Left cardiac atrium (tissue), 4 donors: ENCODE measurements around the gene TOMM40. TPM values are rescaled to one million over a fixed set of nuclear protein-coding genes. Genes with fewer than 3 reads are reported as not detected.
A peak's percentile ranks its signal among the peaks of the same experiment; 100 is the strongest.
"Not testable (repeated sequence)": the region's sequence is repeated elsewhere in the genome, so short reads cannot be mapped to it uniquely, and the experiment has no call there.

Experiments used
- ATAC-seq, 2 donors: fragments of 200-7000 bp; cut with Tn5 transposase; one replicate each; pipeline ENCODE4 v1.9.1; 2020; ENCODE audit warnings: mild to moderate bottlenecking in 2 of 2, moderate library complexity in 2 of 2
- DNase-seq: peaks from one replicate; pipeline ENCODE4 v3.0.0-alpha.2; 2020
- intact Hi-C, 2 donors: fragments of 100-400 bp; cut with DNase I; formaldehyde crosslinking; loops; one replicate each; pipeline versions ENCODE4 v1.14.1 to v1.15.1; 2022 to 2023
- long read RNA-seq: library from polyadenylated mRNA; unstranded; transcript quantifications from one replicate; pipeline ENCODE4 v2.0.0, GENCODE V29; 2021
- total RNA-seq, 2 donors: library from RNA; stranded (reverse); fragmentation: NEBNext Ultra II Directional; extraction: Animal tissue kit (Norgen Biotek cat#: 25700); gene quantifications; one replicate each; pipeline ENCODE4 v1.2.1, GENCODE V29; 2021
- donor health status: DM: no; HTN: yes; CAD: no.
- donor health status: DM: no; HTN: yes; CAD: no; lungs with severe emphysema.
- donor health status: DM: yes; HTN: yes; CAD: no.
- donor health status: Dilated cardiomyopathy.

Gene TOMM40
- total RNA-seq = 10 to 100 TPM; 43.0 to 63.1 TPM
- long read RNA-seq, transcript TOMM40-203 (9 exons, 1,725 nt) = minor isoform, 14 of 36 reads
- long read RNA-seq, transcript TOMM40-202 (10 exons, 1,709 nt) = major isoform, 16 of 36 reads
- long read RNA-seq, partial matches to known transcripts = 3 of 36 reads
- long read RNA-seq, other reads (novel, unspliced or antisense) = 1 of 36 reads

DNA sequence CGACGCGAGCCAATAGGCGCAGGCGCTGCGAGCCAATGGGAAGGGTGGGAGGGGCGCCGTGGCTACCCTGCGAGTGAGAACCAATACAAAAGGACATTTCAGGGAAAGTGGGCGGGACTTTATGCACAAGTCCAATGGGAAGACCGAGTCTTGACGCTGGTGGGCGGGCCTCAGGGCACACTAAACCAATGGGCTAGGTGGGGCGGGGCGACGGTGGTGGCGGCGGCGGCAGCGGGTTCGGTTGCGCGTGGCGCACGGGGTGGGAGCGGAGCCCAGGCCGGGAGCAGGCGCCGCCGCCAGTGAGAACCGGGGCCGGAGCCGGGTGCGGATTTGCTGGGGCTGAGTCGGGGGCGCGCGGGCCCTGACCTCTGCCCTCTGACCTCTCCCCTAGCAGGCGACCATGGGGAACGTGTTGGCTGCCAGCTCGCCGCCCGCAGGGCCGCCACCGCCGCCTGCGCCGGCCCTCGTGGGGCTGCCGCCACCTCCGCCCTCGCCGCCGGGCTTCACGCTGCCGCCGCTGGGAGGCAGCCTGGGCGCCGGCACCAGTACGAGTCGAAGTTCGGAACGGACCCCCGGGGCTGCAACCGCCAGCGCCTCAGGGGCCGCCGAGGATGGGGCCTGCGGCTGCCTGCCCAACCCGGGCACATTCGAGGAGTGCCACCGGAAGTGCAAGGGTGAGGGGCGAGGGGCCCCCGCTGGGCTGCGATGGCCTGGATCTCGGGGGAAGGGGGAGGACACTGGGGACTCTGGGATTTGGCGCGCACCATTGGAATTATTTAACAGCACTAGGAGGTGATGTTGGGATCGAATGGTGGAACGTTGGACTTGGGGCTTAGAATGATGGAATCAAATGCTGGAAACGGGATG, at the start of gene TOMM40:
Gene TOMM40 (plus strand): TSS at position 239 of the 867 bp plus-strand sequence. CDS start 162 bp downstream, at position 401.
- intact Hi-C loops = no loop called here
- DNase-seq (peak; percentile 100), ATAC-seq (no peak)

DNA sequence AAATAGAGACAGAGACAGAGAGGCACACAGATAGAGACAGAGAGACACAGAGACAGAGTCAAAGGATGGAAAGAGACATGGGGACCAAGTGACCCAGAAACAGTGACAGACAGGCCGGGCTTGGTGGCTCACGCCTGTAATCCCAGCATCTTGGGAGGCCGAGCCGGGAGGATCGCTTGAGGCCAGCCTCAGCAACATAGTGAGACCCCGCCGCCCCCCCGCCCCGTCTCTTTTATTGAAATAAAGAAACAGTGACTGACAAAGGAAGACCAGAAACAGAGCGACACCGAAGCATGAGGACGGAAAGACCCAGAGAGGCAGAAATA, 45.8 kb upstream of the TOMM40 start:
- intact Hi-C loops = loop anchor here in 1 of 2 donors (2.0 to 10.0 kb wide), 4 partner anchors 36 to 158 kb away; partner anchors contain the start of gene BCAM
- peak; percentile 60 for DNase-seq
- no peak for ATAC-seq

DNA sequence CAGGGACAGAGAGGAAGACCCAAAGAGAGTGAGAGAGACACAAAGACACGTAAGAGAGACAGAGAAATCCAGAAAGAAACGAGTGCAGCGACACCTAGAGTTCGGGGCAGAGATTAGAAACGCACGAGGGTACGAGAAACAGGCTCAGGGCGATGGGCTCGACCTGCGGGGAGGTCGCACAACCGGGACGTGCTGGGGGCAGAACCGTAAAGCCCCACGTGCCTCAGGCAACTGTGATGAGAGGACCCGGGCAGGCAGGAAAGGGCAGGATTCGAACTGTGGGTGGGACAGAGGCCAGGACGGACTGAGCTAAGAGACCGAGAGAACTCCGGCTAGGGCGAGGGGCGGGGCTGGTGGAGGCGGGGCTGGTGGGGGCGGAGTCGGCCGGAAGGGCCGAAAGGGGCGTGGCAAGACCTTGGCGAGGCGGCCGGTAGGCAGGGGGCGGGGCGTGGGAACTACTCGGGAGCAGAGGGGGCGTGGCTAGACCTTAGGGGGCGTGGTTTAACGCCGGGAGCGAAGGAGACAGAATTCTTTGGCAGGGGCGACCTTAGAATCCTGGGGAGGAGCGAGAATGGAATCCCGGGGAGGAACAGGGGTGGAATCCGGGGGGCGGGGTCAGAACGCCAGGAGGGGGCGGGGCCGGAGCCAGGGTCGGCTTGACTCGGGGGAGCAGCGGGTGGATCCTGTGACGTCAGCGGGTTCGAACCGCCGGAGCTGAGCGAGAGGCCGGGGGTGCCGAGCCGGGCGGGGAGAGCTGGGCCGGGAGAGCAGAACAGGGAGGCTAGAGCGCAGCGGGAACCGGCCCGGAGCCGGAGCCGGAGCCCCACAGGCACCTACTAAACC, 45.2 kb upstream of the TOMM40 start, which contains the start of gene NECTIN2:
Gene NECTIN2 (plus strand): TSS at position 686 of the 843 bp plus-strand sequence. CDS start 229 bp downstream, outside the sequence.
- ATAC-seq (peak; percentile 84 to 85), DNase-seq (peak; percentile 100)
- intact Hi-C loops = loop anchor here in 1 of 2 donors (2.0 to 10.0 kb wide), 4 partner anchors 37 to 159 kb away; partner anchors contain the start of gene BCAM

DNA sequence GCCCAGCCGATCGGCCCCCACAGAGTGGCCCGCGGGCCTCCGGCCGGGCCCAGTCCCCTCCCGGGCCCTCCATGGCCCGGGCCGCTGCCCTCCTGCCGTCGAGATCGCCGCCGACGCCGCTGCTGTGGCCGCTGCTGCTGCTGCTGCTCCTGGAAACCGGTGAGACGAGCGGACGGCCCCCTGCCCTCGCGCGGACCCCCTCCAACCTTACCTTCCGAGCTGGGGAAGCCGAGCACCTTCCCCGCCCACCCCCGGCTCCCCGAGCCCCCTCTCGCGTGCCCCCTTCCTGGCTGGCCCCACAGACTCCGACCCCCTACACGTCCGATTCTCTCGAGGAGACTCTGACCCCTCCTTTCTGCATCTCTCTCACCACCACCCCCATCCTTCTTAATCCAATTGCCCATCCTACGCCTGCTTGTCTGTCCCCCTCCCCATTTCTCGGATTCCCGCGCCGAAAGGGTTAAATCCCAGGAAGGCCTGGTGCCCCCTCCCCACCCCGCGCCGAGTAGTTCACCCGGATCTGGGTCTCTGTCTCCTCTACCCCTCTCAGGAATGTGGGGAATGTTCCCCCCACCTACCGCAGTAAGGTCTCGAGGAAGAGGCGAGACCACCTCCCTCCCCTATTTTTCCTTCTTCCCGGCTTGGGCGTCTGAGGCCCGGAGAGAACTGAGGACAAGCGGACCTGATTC, 44.5 kb upstream of the TOMM40 start:
- DNase-seq = peak; percentile 56
- ATAC-seq = no peak
- intact Hi-C loops = loop anchor here in 1 of 2 donors (5.0 to 10.0 kb wide), 2 partner anchors 122 to 159 kb away; no protein-coding TSS in a partner anchor

DNA sequence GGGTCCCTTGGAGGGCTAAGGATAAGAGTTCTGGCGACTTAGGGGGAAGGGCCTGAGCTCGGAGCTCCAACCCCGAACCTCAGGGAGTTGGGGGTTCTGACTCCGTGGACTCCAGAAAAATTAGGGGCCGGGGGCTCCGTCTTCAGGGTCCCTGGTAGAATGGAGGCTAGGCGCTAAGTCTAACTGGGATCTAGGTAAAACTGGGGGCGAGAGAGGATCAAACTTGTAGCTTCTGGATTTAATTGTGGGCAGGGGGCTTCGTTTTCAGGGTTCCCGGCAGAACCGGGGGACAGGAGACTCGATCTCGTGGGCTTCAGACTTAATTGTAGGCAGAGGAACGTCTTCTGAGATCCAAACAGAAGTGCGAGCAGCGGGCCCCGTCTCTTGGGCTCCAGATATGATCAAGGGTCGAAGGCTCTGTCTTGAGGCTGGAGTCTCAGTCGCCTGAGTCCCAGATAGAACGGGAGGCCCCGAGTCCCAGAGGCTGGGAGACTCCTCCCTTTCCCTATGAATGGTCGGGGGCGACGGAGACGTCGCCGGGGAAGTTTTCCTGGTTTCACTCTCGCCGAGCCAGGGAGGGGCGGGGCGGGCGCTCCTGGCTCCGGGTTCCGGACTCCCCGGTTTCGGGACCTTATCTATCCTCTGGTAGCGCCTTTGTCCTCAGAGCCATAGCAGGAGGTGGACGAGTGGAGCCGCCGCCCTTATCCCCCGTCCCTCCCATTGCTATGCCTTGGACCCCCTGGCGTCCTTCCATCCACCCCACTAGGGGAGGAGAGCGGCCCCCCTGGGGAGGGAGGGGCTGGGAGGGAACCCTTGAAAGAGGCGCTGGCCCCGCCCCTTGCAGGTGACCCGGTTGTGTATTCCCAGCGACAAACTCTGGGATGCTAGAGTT, 43.7 kb upstream of the TOMM40 start:
- ATAC-seq = peak; percentile 10 to 21
- intact Hi-C loops = loop anchor here in 1 of 2 donors (5.0 to 10.0 kb wide), 2 partner anchors 123 to 160 kb away; no protein-coding TSS in a partner anchor
- peak; percentile 88 for DNase-seq

DNA sequence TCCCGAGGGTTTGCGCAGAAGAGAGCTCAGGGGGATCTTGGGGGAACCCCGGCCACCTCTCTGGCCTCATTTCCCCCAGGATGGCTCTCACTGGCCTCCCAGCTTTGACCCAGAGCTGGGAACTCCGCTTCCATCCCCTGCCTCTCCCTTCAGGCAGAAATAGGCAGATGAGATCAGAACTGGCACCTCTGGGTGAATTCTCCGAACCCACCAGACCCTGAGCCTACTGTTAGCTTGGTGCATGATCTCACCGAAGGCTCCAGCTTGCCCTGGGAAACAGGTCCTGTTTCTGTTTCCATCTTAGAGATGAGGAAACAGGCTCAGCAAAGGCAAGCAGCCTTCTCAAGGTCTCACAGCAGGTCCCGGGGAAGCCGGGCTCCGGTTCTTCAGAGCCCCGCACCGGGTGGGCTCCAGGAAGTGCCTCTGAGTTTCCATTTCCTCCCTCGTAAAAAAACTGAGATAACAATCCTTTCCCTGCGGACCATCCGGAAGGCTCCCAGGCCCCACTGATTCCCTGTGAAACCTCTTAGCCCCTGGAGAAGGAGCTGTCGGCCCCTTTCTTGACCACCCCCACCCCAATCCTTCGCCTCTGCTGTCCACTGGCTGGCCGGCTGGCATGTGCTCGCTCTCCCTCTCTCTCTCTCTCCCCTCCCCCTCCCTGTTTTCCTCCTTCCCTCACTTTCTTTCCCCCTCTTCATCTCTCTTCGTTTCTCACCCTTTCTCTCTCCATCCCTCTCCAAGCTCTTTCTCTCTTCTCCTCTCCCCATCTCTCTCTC, 42.8 kb upstream of the TOMM40 start:
- intact Hi-C loops = loop anchor here in 1 of 2 donors (5.0 to 10.0 kb wide), 2 partner anchors 123 to 161 kb away; no protein-coding TSS in a partner anchor
- peak; percentile 56 for DNase-seq
- no peak for ATAC-seq

DNA sequence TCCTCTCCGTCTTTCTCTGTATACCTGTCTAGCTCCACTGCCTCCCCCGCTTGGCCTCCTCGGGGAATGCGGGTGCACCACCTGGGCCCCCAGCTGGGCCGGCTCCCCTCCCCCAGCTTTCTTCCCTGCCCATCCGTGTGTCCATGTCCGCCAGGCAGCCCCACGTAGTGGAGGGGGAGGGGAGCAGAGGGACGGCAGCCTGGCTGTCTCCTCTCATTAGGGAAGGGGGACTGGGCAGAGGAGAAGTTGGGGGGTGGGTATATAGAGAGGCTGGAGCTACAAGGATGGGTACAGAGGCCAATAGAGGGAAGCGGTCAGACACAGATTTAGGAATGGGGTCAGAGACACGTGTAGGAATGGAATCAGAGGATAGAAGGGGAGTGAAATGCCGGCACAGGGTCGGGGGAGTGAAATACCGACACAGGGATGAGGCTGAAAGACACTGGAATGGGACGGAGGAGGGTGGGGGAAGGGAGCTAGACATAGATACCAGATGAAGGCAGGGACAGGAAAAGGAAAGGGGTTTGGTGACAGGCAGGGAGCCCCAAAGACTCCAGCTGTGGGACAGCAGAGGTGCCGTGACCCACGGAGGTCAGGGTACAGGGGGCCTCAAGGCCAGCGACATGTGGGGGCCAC, 42.1 kb upstream of the TOMM40 start:
- DNase-seq = peak; percentile 50
- intact Hi-C loops = loop anchor here in 1 of 2 donors (5.0 to 10.0 kb wide), 2 partner anchors 124 to 162 kb away; no protein-coding TSS in a partner anchor
- ATAC-seq = no peak

DNA sequence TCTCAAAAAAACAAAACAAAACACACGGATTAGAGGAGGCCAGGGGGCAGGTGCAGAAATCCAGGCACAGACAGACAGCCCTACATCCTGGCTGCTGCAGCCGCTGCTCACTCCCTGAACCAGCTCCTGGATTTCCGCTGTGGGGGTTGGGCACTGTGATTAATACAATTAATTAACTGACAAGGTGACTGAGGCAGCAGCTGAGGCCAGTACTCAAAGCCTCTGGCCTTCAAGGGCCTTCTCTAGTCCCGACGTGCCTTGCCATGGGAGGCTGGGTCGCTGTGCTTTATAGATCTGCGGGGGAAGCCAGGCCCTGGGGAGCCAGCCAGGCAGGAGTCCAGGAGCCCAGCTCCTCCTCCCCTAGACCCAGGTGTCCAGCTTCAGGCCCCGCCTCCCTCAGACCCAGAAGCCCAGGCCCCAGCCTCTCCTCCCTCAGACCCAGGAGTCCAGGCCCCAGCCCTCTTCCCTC, 40.4 kb upstream of the TOMM40 start:
- DNase-seq (peak; percentile 40), ATAC-seq (no peak)
- intact Hi-C loops = no loop called here

DNA sequence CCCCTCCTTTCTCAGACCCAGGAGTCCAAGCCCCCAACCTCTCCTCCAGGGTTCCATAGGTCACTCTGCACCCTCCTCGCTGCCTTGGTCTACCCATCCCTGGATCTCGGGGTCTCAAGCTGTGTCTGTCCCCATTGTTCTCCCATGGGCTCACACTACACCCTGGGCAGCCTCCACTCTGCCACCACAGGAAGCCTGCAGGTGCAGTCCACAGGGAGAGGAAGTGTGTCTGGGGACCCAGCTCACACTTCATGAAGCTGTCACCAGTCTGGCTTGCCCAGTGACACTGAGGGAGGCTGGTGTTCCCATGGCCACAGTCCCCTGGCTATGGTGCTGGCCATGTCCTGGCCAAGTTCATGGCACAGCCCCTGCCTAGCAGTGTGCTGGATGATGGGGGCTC, 39.6 kb upstream of the TOMM40 start:
- intact Hi-C loops = no loop called here
- no peak for ATAC-seq
- DNase-seq = no peak

DNA sequence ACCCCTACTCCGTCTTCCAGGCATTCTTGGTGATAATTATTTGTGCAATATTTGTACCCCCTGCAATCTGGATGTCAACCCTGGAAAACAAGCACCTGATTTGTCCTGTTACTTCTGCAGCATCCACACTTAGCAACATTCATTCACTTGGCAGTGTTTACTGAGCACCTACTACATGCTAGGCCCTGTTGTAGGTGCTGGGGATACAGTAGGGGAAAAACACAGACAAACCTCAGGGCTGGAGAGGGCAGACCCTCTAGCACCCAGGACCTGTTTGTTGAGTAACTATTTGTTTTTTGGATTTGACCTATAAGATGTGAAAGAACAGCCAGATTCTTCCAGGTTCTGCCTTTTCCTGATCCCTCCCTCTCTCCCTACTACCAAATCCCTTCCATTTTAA, 35.4 kb upstream of the TOMM40 start:
- DNase-seq = no peak
- intact Hi-C loops = no loop called here
- no peak for ATAC-seq

DNA sequence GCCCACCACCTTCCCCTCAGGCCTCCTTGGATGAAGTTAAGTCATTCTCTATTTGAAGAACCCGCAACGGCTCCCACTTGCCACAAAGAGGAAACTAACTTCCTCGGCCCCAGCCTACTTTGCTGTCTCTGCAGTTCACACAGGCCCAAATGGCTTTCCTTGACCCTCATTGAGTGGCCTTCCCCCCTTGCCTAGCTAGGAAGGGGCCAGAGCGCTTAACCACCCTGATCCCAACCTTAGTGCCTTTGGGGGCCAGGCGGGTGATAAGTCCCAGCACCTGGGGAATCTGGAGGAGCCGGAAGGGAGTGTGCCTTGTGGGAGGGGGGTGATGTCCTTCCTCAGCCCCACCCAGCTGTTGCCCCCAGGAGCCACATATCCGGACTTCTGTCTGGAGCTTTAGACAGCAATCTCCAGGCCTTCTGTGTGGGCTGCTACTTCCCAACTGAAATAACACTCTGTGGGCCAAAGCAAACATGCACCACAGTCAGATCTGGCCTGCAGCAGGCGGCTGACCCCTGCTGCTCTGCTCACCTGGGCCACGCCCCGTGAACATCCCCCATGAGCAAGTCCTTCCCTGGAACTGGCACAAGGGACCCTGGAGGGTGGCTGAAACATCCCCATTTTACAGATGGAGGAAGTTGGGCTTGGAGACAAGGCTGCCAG, 34.5 kb upstream of the TOMM40 start:
- peak; percentile 30 to 67 for ATAC-seq
- intact Hi-C loops = no loop called here
- peak; percentile 51 for DNase-seq

DNA sequence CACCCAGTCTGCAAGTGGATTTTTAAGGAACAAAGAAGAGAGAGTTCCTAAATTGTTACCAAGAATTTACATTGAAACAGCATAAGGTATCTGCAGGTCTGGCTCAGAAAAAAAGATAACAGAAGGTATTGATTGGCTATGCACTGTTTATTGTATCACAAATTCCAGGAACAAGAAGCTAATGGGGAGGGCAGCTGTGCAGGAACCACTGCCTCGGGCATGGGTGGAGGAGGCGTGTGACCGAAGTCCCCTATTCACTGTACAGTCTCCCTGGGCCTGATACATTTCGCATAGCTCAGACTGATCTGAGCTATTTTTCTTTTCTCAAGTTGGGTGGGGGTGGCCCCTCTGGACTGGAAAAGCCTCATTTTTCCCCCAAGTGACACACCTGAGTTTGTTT, 33.2 kb upstream of the TOMM40 start:
- intact Hi-C loops = no loop called here
- DNase-seq (no peak), ATAC-seq (no peak)

DNA sequence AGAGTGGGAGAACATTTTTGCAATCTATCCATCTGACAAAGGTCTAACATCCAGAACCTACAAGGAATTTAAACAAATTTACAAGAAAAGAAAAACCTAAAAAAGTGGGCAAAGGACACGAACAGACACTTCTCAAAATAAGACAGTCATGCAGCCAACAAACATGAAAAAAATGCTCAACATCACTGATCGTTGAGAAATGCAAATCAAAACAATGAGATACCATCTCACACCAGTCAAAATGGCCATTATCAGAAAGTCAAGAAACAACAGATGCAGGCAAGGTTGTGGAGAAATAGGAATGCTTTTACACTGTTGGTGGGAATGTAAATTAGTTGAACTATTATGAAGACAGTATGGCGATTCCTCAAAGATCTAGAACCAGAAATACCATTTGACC, 29.5 kb upstream of the TOMM40 start:
- ATAC-seq, DNase-seq, intact Hi-C loops: not testable (repeated sequence)

DNA sequence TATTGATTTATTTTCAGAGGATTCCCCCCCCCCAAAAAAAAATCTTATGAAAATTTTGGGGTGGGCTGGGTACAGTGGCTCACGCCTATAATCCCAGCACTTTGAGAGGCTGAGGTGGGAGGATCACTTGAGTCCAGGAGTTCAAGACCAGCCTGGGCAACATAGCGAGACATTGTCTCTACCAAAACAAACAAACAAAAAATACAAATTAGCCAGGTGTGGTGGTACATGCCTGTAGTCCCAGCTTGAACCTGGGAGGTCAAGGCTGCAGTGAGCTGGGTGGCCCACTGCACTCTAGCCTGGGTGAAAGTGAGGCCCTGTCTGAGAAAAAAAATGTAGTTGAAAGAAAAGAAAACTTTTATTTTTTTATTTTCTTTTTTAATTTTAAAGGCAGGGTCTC, 27.1 kb upstream of the TOMM40 start:
- intact Hi-C loops = no loop called here
- DNase-seq (no peak), ATAC-seq (no peak)

DNA sequence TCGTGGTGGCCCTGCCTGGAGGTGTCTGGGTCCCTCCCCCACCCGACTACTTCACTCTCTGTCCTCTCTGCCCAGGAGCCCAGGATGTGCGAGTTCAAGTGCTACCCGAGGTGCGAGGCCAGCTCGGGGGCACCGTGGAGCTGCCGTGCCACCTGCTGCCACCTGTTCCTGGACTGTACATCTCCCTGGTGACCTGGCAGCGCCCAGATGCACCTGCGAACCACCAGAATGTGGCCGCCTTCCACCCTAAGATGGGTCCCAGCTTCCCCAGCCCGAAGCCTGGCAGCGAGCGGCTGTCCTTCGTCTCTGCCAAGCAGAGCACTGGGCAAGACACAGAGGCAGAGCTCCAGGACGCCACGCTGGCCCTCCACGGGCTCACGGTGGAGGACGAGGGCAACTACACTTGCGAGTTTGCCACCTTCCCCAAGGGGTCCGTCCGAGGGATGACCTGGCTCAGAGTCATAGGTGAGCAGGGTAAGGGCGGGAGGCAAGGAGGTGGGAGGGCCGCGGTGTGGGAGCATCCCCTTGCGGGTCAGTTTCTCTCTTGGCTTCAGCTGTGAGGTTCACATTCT, 25.8 kb upstream of the TOMM40 start:
- no peak for DNase-seq
- no peak for ATAC-seq
- intact Hi-C loops = no loop called here
